Endometrial microvascular endothelial cells (primary cell): Measurements from ENCODE around the gene KLHDC8A. TPM values are rescaled to one million over a fixed set of nuclear protein-coding genes. Genes with fewer than 3 reads are reported as not detected.

Experiments
- total RNA-seq: library from RNA; depleted of rRNA; stranded (reverse); fragments of >200 nt; gene quantifications from one replicate; pipeline ENCODE4 v1.2.3, GENCODE V29; 2015; ENCODE audit errors: inconsistent ontology term

KLHDC8A gene
- total RNA-seq, 1 donor from 2014 or later: not detected

Other genes starting within 250 kb of the KLHDC8A start
- 15.4 TPM for gene RBBP5, start 234.9 kb downstream of the KLHDC8A start, total RNA-seq
- gene DSTYK, start 145.2 kb downstream of the KLHDC8A start, total RNA-seq: 6.5 TPM
- 3.0 TPM for gene TMCC2, start 129.0 kb downstream of the KLHDC8A start, total RNA-seq
- gene NUAK2, start 35.2 kb downstream of the KLHDC8A start, total RNA-seq: 3.7 TPM
- not detected for gene LEMD1, start 65.1 kb upstream of the KLHDC8A start, total RNA-seq
- gene BLACAT1, start 99.1 kb upstream of the KLHDC8A start, total RNA-seq: not detected
- 0.93 TPM for gene CDK18, start 147.7 kb upstream of the KLHDC8A start, total RNA-seq